HG03439 (cell line): ENCODE measurements around the gene HIBADH.
"Not testable (repeated sequence)": the region's sequence is repeated elsewhere in the genome, so short reads cannot be mapped to it uniquely, and the experiment has no call there.

Source experiments
- ATAC-seq: cut with Tn5 transposase; IDR thresholded peaks from one replicate; pipeline ENCODE4 v1.9.1; 2021; ENCODE audit warnings: mild to moderate bottlenecking, moderate library complexity; ENCODE audit not compliant: unreplicated experiment

The HIBADH gene

DNA sequence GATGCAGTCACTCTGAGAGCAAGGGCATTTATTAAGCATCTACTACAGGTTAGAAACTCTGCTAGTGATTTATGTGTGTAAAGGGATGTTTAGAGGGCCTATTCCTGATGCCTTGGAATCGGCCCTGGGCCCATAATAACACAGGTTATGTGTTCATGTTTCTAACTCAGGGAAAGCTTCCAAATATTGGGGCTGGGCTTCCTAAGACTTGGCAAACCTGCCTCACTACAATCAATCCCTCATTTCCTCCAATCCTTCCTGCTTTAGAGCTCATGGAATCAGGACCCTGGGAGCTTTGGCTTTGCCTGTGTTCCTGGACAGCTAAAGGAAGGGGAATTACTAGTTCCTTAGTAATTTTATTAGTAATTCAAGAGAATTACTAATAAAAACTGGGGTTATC is 148.8 kb downstream of the HIBADH start:
- no peak for ATAC-seq

DNA sequence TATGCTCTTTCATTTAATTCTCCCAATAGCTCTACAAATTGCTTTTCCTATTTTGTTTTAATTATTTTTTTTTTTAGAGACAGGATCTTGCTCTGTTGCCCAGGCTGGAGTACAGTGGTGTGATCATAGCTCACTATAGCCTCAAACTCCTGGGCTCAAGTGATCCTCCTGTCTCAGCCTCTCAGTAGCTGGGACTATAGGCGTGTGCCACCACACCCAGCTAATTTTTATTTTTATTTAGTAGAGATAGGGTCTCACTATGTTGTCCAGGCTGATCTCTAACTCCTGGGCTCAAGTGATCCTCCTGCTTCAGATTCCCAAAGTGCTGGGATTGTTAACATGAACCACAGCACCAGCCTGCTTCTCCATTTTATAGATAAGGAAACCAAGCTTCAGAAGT is 151.3 kb downstream of the HIBADH start:
- ATAC-seq = not testable (repeated sequence)

DNA sequence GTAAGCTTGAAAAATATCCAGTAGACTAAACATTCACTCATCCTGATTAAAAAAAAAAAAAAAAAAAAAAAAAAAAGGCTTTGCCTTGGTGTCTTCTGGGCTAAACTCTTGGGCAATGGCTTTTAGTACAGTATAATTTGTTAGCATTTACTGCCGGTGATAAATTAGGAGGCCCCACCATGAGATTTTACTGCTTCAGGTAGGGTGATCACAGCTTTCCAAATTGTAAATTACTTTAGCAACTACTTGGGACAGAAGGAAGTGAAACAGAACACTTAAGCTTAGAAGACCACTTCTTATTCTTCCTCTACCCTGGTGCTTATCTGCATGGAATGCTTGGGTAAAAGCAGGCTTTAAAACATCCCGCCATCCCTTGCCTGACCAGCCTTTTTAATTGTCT is 152.1 kb downstream of the HIBADH start:
- no peak for ATAC-seq

DNA sequence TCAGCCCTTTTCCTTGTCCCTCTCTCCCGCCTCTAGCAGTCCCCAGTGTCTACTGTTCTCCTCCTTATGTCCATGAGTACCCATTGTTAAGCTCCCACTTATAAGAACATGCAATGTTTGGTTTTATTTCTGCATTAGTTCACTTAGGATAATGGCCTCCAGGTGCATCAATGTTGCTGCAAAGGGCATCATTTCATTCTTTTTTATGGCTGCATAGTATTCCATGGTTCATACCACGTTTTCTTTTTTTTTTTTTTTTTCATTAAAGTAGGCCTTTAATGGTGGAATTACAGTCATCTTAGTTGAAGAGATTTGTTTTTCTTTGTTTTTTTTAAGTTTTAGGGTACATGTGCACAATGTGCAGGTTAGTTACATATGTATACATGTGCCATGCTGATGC is 160.8 kb downstream of the HIBADH start:
- not testable (repeated sequence) for ATAC-seq

DNA sequence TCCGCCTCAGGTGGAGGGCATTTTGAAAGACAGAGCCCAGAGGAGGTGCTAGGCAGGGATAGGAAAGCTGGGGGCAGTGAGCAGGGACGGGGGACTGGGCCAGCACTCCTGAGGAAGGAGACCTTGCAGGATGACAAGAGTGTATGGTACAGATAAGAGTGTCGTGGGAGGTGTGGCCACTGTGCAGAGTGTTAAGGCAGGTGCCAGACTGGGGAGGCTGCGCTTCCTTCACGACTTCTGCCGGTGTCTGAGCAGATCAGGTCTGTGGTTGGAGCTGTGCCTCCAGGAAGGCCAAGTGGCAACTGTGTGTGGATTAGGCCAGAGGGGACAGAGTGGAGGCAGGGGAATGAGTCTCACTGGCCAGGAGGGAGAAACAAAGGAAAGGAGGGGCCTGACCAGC is 161.7 kb downstream of the HIBADH start:
- no peak for ATAC-seq

DNA sequence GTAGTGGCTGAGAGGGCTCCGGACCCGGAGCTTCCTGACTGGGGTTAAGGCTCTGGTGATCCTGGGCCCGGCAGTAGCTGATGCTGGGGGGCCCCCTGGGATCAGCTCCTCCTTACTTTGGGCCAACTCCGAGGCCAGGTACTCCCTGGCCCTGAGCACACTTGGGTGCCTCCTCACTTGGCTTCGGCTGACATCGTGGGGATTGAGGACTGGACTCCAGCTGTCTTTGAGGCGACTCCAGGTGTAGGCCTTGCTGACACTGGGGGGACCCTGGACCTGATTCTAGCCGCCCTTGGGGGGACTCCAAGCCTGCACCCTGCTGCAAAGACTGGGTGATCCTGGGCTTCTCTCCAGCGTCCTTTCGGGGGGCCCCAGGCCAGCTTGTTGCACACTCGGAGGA is 170.5 kb downstream of the HIBADH start:
- ATAC-seq = no peak

DNA sequence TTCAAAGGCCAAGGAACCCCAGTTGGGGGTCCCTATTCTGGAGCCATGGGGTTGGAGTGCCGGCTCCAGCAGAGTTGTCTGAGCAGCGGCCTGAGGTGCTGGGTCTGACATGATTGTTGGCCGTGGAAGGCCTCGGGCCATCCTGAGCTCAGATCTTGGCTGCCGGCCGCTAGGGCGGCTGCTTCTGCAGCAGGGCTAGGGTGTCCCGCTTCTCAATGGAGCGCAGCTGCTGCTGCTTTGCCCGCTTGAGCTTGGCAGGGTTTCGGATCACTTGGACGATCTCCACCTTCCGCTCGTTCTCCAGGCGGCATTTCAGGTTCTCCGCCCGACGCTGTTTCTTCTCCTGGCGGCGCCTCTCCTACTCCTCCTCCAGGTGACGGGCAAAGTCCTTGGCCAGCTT is 171.1 kb downstream of the HIBADH start:
- no peak for ATAC-seq

DNA sequence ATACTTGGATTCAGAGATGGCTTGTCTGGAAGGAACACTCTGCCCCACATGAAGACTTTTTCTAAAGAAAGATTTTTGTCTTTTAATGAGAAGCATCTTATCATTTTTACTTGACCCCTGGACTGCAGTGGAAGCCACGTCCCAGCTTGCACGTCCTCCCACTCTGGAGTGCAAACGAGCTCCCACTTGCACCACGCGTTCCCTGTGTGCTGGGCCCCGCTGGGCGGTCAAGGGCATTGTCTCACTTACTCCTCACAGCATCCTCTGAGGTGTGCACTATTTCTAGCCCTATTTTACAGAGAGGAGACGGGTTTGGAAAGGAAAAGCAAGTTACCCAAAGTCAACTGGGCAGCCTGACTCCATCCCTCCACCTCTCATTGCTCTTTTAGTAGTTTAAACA is 175.2 kb downstream of the HIBADH start:
- no peak for ATAC-seq

DNA sequence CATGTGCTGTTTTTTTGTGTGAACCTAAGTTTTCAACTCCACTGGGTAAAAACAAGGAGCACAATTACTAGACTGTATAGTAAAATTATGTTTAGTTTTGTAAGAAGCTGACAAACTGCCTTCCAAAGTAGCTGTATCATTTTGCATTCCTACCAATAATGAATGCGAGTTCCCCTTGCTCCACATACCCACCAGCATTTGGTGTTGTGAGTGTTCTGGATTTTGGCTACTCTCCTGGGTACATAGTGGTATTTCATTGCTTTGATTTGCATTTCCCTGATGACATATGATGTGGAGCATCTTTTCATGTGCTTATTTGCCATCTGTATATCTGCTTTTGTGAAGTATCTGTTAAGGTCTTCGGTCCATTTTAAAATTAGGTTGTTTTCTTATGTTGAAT is 178.2 kb downstream of the HIBADH start:
- ATAC-seq = no peak

DNA sequence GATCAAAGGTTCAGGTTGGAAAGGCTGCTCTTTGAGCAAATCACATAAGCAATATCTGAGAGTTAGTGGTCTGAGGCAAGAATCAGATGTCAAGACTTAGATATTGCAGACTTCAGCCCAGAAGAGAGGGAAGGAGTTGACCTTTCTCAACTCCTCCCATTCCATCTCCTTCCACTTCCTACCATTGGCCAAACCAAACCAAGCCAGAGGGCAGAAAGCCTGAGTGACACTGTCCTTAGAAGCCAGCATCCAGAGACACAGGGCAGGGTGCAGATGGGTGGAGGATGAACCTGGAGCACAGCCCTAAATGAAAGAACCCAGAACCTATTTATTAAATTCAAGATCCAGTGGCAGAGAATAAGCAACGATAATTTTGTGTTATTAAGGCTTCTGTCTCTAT is 180.5 kb downstream of the HIBADH start:
- no peak for ATAC-seq

DNA sequence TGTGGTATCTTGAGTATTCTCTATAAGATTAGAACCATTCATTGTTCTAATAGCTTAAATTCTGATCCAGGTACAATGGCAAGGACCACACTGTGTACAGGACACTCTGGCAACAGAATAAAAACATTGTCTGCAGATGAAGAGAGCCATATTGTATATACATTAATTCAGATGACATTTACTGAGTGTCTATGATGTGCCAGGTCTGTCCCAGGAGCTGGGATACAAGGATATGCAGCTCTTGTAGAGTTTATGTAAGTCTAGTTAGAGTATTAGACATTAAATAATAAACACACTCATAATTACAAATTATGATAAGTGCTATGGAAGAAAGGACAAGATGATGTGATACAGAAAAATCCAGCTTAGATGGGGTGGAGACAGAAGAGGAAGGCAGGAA is 184.1 kb downstream of the HIBADH start:
- no peak for ATAC-seq

DNA sequence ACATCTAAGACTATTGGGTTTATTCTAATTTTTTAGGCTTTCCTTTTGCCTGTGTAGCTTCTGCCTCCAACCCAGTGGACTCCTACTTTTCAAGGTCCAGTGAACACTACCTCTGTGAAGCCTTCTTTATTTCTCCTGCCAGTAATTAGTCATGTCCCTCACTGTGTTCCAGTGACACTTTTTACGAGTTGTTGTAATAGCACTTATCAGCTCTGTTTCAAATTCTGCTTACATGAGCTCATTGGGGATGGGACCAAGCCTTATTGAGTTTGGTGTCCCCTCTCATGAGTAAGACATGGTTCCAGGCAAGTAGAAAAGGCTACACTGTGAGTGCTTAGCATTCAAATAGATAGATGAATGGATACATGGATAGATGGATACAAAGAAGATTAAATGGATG is 184.6 kb downstream of the HIBADH start:
- ATAC-seq = no peak

DNA sequence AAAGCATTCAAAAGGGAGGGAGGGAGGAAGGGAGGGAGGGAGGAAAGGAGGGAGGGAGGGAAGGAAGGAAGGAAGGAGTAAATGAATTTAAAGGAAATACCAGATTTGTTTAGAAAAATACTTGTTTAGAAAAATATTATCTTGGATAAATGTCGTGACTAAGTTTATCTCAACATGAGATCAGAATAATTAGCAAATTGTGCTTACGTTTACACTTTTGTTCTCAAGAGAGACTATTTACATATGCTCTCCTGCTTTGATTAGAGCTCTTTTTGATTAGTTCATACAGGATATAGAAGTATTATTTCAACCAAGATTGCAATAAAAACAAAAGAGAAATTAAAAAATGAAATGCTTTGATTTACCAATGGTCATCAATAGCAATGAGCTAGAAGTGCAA is 186.2 kb downstream of the HIBADH start:
- no peak for ATAC-seq
